ENCODE data around the gene FOLR2.

FOLR2 gene

DNA sequence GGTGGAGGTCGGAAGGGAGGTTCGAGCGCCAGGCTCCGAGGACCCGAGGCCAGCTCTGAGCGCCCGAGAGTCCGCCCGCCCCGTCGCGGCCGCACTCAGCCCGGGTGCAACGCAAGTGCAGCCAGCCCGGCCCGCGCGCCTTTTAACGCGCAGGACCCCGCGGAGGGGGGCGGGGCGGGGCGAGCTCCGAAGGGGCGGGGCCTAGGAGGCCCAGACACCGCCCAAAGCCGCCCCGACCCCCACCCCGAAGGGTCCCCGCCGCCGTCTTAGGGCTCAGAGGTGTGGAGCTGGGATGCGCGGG, 27.4 kb downstream of the FOLR2 start, which contains the start of gene PHOX2A:
Gene PHOX2A (minus strand): TSS at position 117 of the 301 bp plus-strand sequence. CDS start 172 bp downstream, outside the sequence.
- TF ChIP-seq, protein P1, sequence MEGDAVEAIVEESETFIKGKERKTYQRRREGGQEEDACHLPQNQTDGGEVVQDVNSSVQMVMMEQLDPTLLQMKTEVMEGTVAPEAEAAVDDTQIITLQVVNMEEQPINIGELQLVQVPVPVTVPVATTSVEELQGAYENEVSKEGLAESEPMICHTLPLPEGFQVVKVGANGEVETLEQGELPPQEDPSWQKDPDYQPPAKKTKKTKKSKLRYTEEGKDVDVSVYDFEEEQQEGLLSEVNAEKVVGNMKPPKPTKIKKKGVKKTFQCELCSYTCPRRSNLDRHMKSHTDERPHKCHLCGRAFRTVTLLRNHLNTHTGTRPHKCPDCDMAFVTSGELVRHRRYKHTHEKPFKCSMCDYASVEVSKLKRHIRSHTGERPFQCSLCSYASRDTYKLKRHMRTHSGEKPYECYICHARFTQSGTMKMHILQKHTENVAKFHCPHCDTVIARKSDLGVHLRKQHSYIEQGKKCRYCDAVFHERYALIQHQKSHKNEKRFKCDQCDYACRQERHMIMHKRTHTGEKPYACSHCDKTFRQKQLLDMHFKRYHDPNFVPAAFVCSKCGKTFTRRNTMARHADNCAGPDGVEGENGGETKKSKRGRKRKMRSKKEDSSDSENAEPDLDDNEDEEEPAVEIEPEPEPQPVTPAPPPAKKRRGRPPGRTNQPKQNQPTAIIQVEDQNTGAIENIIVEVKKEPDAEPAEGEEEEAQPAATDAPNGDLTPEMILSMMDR (IDR thresholded peaks at IDR 0.05) = no peak
- Histone ChIP-seq H3K4me1 (ENCODE audit: control insufficient read depth in 1 of 2, insufficient read depth in 1 of 2, low read depth in 1 of 2, low read length in 1 of 2) (peaks cover 14 to 30% of the 10 kb centered on the region in 2 experiments), H3K9me3 (no peaks in the 10 kb centered on the region), H3K27ac (no peak within 1 kb of the TSS), H3K27me3 (peaks cover 100% of the 10 kb centered on the region), H3K36me3 (no peaks in the 10 kb centered on the region), H3K4me3 (ENCODE audit: low read depth in 1 of 2, low read length in 1 of 2) (no peak within 1 kb of the TSS)

DNA sequence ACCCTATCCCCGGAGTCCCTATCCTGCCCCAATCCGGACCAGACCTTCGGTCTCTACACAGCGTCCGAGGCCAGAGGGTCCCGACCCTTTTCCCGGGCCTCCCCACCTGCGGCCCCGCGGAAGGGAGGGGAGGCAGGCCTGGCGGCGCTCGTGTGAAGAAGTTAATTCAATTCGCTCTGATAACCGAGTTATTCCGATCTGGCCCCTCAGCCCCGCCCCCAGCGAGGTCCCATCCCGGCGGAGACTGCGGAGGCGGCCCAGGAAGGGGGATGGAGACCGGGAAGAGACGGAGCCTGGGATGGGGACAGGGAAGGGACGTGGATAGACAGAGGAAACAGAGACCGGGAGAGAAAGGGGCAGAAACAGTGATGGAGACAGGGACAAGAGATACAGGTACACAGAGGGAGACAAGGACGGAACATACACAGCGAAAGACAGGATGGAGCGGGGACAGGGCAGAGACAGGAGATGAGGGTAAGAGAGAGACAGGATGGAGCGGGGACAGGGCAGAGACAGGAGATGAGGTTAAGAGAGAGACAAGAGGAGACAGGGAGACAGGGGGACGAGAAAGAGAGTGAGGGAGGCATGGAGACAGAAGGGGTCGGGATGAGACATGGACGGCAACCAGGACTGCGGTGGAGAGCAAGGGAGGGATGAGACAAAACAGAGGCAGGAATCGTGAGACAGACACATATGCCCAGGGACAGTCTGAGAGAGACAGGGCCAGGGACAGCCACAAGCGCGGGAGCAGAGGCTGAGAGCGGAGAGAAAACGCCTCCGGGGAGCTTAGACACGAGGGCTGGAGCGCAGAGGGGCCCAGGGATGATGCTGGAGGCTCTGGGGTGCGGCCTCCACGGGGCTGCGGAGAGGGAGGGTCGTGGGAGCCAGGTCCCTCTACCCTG, 28.0 kb downstream of the FOLR2 start:
- Histone ChIP-seq H3K36me3 (no peaks in the 10 kb centered on the region), H3K9me3 (no peaks in the 10 kb centered on the region), H3K27me3 (peaks cover 100% of the 10 kb centered on the region), H3K4me1 (ENCODE audit: control insufficient read depth in 1 of 2, insufficient read depth in 1 of 2, low read depth in 1 of 2, low read length in 1 of 2) (peaks cover 9 to 24% of the 10 kb centered on the region in 2 experiments), H3K27ac (no peak overlapping the region), H3K4me3 (ENCODE audit: low read depth in 1 of 2, low read length in 1 of 2) (no peak overlapping the region)
- TF ChIP-seq, protein P1 (IDR thresholded peaks at IDR 0.05) = no peak

- Histone ChIP-seq H3K36me3 (no peaks in the 10 kb centered on the region), H3K9me3 (no peaks in the 10 kb centered on the region), H3K4me1 (ENCODE audit: control insufficient read depth in 1 of 2, insufficient read depth in 1 of 2, low read depth in 1 of 2, low read length in 1 of 2) (peaks cover 3 to 17% of the 10 kb centered on the region in 2 experiments), H3K27me3 (peaks cover 100% of the 10 kb centered on the region), H3K4me3 (ENCODE audit: low read depth in 1 of 2, low read length in 1 of 2) (no peak overlapping the region), H3K27ac (no peak overlapping the region)
- TF ChIP-seq, protein P1 (IDR thresholded peaks at IDR 0.05) = no peak
Measured at GRCh38 chr11:72245263-72245816, 28.7 kb downstream of the FOLR2 start.

- H3K27me3 ChIP-seq = peaks cover 99% of the 10 kb centered on the region
- no peaks in the 10 kb centered on the region for H3K36me3 ChIP-seq
- no peaks in the 10 kb centered on the region for H3K9me3 ChIP-seq
- H3K4me3 ChIP-seq (ENCODE audit: low read depth in 1 of 2, low read length in 1 of 2) = no peak overlapping the region
- peaks cover 0 to 9% of the 10 kb centered on the region in 2 experiments for H3K4me1 ChIP-seq (ENCODE audit: control insufficient read depth in 1 of 2, insufficient read depth in 1 of 2, low read depth in 1 of 2, low read length in 1 of 2)
- TF ChIP-seq, protein P1 (IDR thresholded peaks at IDR 0.05) = no peak
- no peak overlapping the region for H3K27ac ChIP-seq
Measured at GRCh38 chr11:72247584-72247983, 31.0 kb downstream of the FOLR2 start.

DNA sequence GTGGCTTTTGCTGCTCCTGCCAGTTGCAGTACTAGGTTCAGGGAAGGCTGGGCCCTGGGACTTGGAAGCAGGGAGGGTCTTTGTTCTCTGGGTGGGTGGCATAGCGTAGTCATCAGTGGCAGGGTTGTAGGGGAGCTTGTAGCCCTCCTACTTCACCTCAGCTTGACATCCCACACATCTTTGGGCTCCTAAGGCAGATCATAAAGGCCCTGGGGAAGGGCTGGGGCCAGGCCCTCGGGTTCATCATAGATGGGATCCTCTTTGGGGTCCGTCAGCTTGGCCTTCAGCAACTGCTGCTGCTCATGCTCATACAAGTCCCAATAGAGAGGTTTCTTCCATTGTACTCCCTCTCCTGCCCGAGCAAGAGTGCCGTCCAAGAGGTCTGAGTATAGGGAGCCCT, 33.4 kb downstream of the FOLR2 start:
- H3K9me3 ChIP-seq = no peaks in the 10 kb centered on the region
- no peak overlapping the region for H3K27ac ChIP-seq
- peaks cover 94% of the 10 kb centered on the region for H3K27me3 ChIP-seq
- no peaks in the 10 kb centered on the region for H3K4me1 ChIP-seq (ENCODE audit: control insufficient read depth in 1 of 2, insufficient read depth in 1 of 2, low read depth in 1 of 2, low read length in 1 of 2)
- no peak overlapping the region for H3K4me3 ChIP-seq (ENCODE audit: low read depth in 1 of 2, low read length in 1 of 2)
- no peaks in the 10 kb centered on the region for H3K36me3 ChIP-seq
- TF ChIP-seq, protein P1 (IDR thresholded peaks at IDR 0.05) = no peak

Measured in neutrophil (primary cell).